GM19099 (cell line): ENCODE data around the gene WNT7B.

Source experiments
- POLR2A ChIP-seq: IDR thresholded peaks from 3 replicates; pipeline ENCODE4 v1.6.1; 2011; ENCODE audit warnings: low read depth; ENCODE audit not compliant: insufficient read length; ENCODE audit errors: extremely low read depth

Gene WNT7B

GRCh38 chr22:45938913-45939312 lies 38.0 kb downstream of the WNT7B start:
- no peak for TF ChIP-seq POLR2A

GRCh38 chr22:45937960-45938359 lies 39.0 kb downstream of the WNT7B start:
- no peak for TF ChIP-seq POLR2A

- no peak for TF ChIP-seq POLR2A
These were observed 41.4 kb downstream of the WNT7B start for GRCh38 chr22:45935573-45935972.

- no peak for TF ChIP-seq POLR2A
These were observed 42.2 kb downstream of the WNT7B start for GRCh38 chr22:45934659-45935341.

- TF ChIP-seq POLR2A, result no peak
These were observed 42.8 kb downstream of the WNT7B start for GRCh38 chr22:45934168-45934564.

GRCh38 chr22:45933506-45934167 lies 43.3 kb downstream of the WNT7B start:
- TF ChIP-seq POLR2A, result no peak

- no peak for TF ChIP-seq POLR2A
These were observed 44.9 kb downstream of the WNT7B start for GRCh38 chr22:45932071-45932470.

- TF ChIP-seq POLR2A, result no peak
These were observed 45.9 kb downstream of the WNT7B start for GRCh38 chr22:45931042-45931441.

- TF ChIP-seq POLR2A, result no peak
These were observed 46.6 kb downstream of the WNT7B start for GRCh38 chr22:45930324-45930723.

- TF ChIP-seq POLR2A, result no peak
These were observed 47.3 kb downstream of the WNT7B start for GRCh38 chr22:45929649-45930048.

- TF ChIP-seq POLR2A, result no peak
These were observed 48.1 kb downstream of the WNT7B start for GRCh38 chr22:45928726-45929368.

GRCh38 chr22:45927059-45927458 lies 49.9 kb downstream of the WNT7B start:
- no peak for TF ChIP-seq POLR2A

- TF ChIP-seq POLR2A, result no peak
These were observed 50.5 kb downstream of the WNT7B start for GRCh38 chr22:45926433-45926832.

GRCh38 chr22:45925811-45926351 lies 51.1 kb downstream of the WNT7B start:
- TF ChIP-seq POLR2A, result no peak

- TF ChIP-seq POLR2A, result no peak
These were observed 53.1 kb downstream of the WNT7B start for GRCh38 chr22:45923835-45924234.

GRCh38 chr22:45923212-45923611 lies 53.8 kb downstream of the WNT7B start:
- TF ChIP-seq POLR2A, result no peak
